Measurements from ENCODE around the gene NELFB. TPM values are rescaled to one million over a fixed set of nuclear protein-coding genes. Genes with fewer than 3 reads are reported as not detected.

Gene NELFB
- total and polyA plus RNA-seq, 3 donors from 2014 or later: 55.0 to 76.7 (median 60.9) TPM

GRCh38 chr9:137229903-137230704 is 25.0 kb upstream of the NELFB start:
- Histone ChIP-seq H3K4me3 (no peak overlapping the region), H3K36me3 (ENCODE audit: low read depth, missing control alignments) (no peaks in the 10 kb centered on the region), H3K27ac (no peak overlapping the region), H3K9me3 (no peaks in the 10 kb centered on the region), H3K27me3 (no peaks in the 10 kb centered on the region), H3K4me1 (peaks cover 10% of the 10 kb centered on the region)
- no peak for DNase-seq
- intact Hi-C loops (cut with DNase I; ENCODE audit: low total_unique reads): loop anchor here (10.0 kb wide), 1 partner anchor 115 kb away; the partner anchor contains the start of gene DPP7
- no peak for TF ChIP-seq CTCF (IDR thresholded peaks at IDR 0.05)
- TF ChIP-seq POLR2A (IDR thresholded peaks at IDR 0.05): no peak
- 20 to 56% methylated on average over 2 to 28 of the region's 31 CpGs for WGBS, 2 donors

DNA sequence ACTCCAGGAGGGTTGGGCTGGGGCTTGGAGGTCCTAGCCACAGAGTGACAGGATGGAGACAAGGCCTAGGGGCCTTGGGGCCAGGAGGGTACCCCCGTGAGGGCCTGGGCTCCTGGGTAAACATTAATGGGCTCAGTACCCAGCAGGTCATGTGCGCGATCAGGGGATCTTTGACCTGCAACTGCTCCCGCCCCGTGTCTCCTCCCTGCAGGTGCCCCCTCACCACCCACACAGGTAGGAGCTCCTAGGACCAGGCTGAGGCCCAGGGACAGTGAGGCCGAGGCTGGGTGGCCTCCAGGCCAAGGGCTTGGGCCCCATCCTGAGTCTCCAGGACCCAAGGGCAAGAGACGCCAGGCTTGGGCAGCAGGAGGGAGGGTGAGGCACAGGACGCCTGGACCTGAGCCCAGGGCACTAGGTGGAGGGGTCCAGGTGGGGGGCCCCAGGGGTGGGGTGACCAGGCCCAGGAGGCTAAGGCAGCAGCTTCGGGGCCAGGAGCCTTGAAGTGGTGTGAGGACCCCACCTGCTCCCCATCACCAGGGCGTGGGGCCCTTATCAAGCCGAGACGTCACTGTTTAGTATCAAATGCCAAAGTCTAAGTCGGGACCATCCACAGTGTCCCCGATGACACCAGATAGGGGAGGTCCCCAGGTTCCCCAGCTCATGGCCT is 24.3 kb upstream of the NELFB start, which contains the start of gene SLC34A3:
TSS of gene SLC34A3 (plus strand) at position 197 of the 667 bp plus-strand sequence. CDS start 802 bp downstream, outside the sequence.
- Histone ChIP-seq H3K27ac (no peak within 1 kb of the TSS), H3K36me3 (ENCODE audit: low read depth, missing control alignments) (no peaks in the 10 kb centered on the region), H3K27me3 (no peaks in the 10 kb centered on the region), H3K9me3 (no peaks in the 10 kb centered on the region), H3K4me3 (no peak within 1 kb of the TSS), H3K4me1 (peaks cover 10% of the 10 kb centered on the region)
- TF ChIP-seq CTCF (IDR thresholded peaks at IDR 0.05): no peak
- TF ChIP-seq POLR2A (IDR thresholded peaks at IDR 0.05): no peak
- intact Hi-C loops (cut with DNase I; ENCODE audit: low total_unique reads): no loop called here
- 72 to 74% methylated on average over 4 to 14 of the region's 14 CpGs for WGBS, 2 donors
- DNase-seq: no peak

GRCh38 chr9:137231372-137232039 is 23.6 kb upstream of the NELFB start:
- no peaks in the 10 kb centered on the region for H3K36me3 ChIP-seq (ENCODE audit: low read depth, missing control alignments)
- DNase-seq: no peak
- H3K27me3 ChIP-seq: no peaks in the 10 kb centered on the region
- H3K27ac ChIP-seq: no peak overlapping the region
- TF ChIP-seq CTCF (IDR thresholded peaks at IDR 0.05) (no peak), POLR2A (IDR thresholded peaks at IDR 0.05) (no peak)
- peaks cover 16% of the 10 kb centered on the region for H3K4me1 ChIP-seq
- H3K4me3 ChIP-seq: no peak overlapping the region
- H3K9me3 ChIP-seq: no peaks in the 10 kb centered on the region
- intact Hi-C loops (cut with DNase I; ENCODE audit: low total_unique reads): no loop called here
- 87 to 93% methylated on average over 18 to 23 of the region's 23 CpGs for WGBS, 2 donors

DNA sequence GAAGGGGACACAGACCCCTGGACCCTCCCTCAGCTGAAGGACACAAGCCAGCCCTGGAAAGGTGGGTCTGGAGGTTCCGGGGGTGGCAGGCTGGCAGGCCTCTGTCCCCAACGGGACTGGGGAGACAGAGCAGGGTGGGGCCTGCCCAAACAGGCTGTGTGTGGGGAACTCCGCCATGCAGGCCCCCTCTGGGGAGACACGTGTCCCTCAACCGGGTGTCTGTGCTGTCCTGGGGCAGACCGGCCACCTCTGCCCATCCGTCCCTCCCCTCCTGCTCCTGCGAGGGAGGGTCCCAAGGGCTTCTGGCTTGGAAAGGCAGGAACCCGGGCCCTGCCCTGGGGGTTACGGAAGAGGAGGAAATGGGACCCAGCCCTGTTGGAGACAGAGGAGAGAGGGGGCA is 23.0 kb upstream of the NELFB start:
- H3K4me1 ChIP-seq: peaks cover 22% of the 10 kb centered on the region
- TF ChIP-seq CTCF (IDR thresholded peaks at IDR 0.05) (no peak), POLR2A (IDR thresholded peaks at IDR 0.05) (no peak)
- H3K27me3 ChIP-seq: no peaks in the 10 kb centered on the region
- H3K9me3 ChIP-seq: no peaks in the 10 kb centered on the region
- no peak overlapping the region for H3K27ac ChIP-seq
- DNase-seq: no peak
- 75 to 81% methylated on average over 2 to 10 of the region's 10 CpGs for WGBS, 2 donors
- H3K36me3 ChIP-seq (ENCODE audit: low read depth, missing control alignments): no peaks in the 10 kb centered on the region
- H3K4me3 ChIP-seq: no peak overlapping the region
- intact Hi-C loops (cut with DNase I; ENCODE audit: low total_unique reads): no loop called here

Measured in testis (tissue), 3 donors.